ENCODE measurements around the gene PLCXD3. TPM values are rescaled to one million over a fixed set of nuclear protein-coding genes. Genes with fewer than 3 reads are reported as not detected.

Gene PLCXD3
- total RNA-seq, 4 donors from 2014 or later = 1.3 to 10.9 (median 2.5) TPM

- Histone ChIP-seq H3K4me1 (no peaks in the 10 kb centered on the region), H3K4me3 (replicated peaks in 1 of 3) (no peak overlapping the region), H3K9me3 (no peaks in the 10 kb centered on the region), H3K27me3 (no peaks in the 10 kb centered on the region), H3K27ac (no peak overlapping the region), H3K36me3 (no peaks in the 10 kb centered on the region)
- TF ChIP-seq POLR2A (IDR thresholded peaks at IDR 0.05) (no peak), CTCF (IDR thresholded peaks at IDR 0.05) (no peak)
- 93 to 95% methylated on average over 16 of the region's 16 CpGs for WGBS, 2 donors
- no peak for DNase-seq
- intact Hi-C loops (cut with DNase I) = no loop called here
Measured at GRCh38 chr5:41445937-41446563, 64.4 kb downstream of the PLCXD3 start.

- Histone ChIP-seq H3K27me3 (no peaks in the 10 kb centered on the region), H3K27ac (no peak overlapping the region), H3K36me3 (no peaks in the 10 kb centered on the region), H3K9me3 (no peaks in the 10 kb centered on the region), H3K4me1 (no peaks in the 10 kb centered on the region), H3K4me3 (replicated peaks in 1 of 3) (no peak overlapping the region)
- intact Hi-C loops (cut with DNase I) = no loop called here
- WGBS, 2 donors = 86 to 94% methylated on average over 1 of the region's 1 CpG
- no peak for DNase-seq
- TF ChIP-seq POLR2A (IDR thresholded peaks at IDR 0.05) (no peak), CTCF (IDR thresholded peaks at IDR 0.05) (no peak)
Measured at GRCh38 chr5:41435276-41435675, 75.1 kb downstream of the PLCXD3 start.

- Histone ChIP-seq H3K4me1 (no peaks in the 10 kb centered on the region), H3K27ac (no peak overlapping the region), H3K9me3 (no peaks in the 10 kb centered on the region), H3K27me3 (no peaks in the 10 kb centered on the region), H3K36me3 (no peaks in the 10 kb centered on the region), H3K4me3 (replicated peaks in 1 of 3) (no peak overlapping the region)
- no peak for TF ChIP-seq CTCF (IDR thresholded peaks at IDR 0.05)
- no peak for TF ChIP-seq POLR2A (IDR thresholded peaks at IDR 0.05)
- intact Hi-C loops (cut with DNase I) = no loop called here
- DNase-seq = no peak
- WGBS, 2 donors = 56 to 58% methylated on average over 4 of the region's 4 CpGs
Measured at GRCh38 chr5:41433552-41434181, 76.7 kb downstream of the PLCXD3 start.

GRCh38 chr5:41432481-41433253 lies 77.7 kb downstream of the PLCXD3 start:
- no peaks in the 10 kb centered on the region for H3K27me3 ChIP-seq
- WGBS, 2 donors = 83 to 87% methylated on average over 5 of the region's 5 CpGs
- H3K4me1 ChIP-seq = no peaks in the 10 kb centered on the region
- H3K27ac ChIP-seq = no peak overlapping the region
- no peak overlapping the region for H3K4me3 ChIP-seq (replicated peaks in 1 of 3)
- intact Hi-C loops (cut with DNase I) = no loop called here
- TF ChIP-seq CTCF (IDR thresholded peaks at IDR 0.05) (no peak), POLR2A (IDR thresholded peaks at IDR 0.05) (no peak)
- H3K9me3 ChIP-seq = no peaks in the 10 kb centered on the region
- H3K36me3 ChIP-seq = no peaks in the 10 kb centered on the region
- DNase-seq = no peak

GRCh38 chr5:41427505-41427904 lies 82.9 kb downstream of the PLCXD3 start:
- Histone ChIP-seq H3K27me3 (no peaks in the 10 kb centered on the region), H3K9me3 (no peaks in the 10 kb centered on the region), H3K4me1 (no peaks in the 10 kb centered on the region), H3K4me3 (replicated peaks in 1 of 3) (no peak overlapping the region), H3K36me3 (no peaks in the 10 kb centered on the region), H3K27ac (no peak overlapping the region)
- 47 to 50% methylated on average over 1 of the region's 1 CpG for whole genome bisulfite sequencing, 2 donors
- no peak for DNase-seq
- TF ChIP-seq POLR2A (IDR thresholded peaks at IDR 0.05) (no peak), CTCF (IDR thresholded peaks at IDR 0.05) (no peak)
- intact Hi-C loops (cut with DNase I) = no loop called here
